ENCODE measurements around the gene GRB7.

DNA sequence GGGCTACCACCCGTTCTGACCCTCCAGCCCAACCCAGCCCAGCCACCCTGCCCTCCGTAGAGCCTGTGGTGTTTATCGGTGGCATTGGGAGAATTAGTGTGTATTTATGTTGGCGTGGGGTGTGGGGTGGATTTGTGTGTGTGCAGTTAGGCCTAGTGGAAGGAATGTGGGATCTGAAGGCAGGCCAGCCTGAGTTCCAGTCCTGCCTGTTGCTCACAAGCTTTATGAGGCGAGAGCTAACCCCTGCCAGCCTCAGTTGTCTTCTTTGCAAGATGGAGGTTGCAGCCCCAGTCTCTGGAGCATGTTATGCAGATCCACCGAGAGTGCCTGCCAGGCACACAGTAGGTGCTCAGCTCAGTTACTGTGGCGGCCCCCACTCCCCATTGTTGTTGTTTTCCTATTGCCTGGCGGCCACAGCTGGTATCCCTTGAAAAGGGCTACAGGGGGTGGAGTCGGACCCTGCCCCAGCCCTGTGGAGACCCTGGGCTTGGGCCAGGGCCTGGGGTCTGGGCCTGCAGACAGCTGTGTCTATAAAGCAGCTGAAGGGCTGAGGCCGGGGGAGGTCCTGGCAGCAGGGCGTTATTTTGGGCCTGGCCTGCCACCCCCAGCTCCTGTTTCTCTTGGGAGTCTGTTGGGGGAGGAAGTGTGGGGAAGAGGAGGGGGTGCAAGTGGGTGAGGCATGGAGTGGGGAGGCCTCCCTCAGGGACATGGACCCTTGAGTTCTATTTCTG lies 32.8 kb upstream of the GRB7 start:
- TF ChIP-seq, protein P1, sequence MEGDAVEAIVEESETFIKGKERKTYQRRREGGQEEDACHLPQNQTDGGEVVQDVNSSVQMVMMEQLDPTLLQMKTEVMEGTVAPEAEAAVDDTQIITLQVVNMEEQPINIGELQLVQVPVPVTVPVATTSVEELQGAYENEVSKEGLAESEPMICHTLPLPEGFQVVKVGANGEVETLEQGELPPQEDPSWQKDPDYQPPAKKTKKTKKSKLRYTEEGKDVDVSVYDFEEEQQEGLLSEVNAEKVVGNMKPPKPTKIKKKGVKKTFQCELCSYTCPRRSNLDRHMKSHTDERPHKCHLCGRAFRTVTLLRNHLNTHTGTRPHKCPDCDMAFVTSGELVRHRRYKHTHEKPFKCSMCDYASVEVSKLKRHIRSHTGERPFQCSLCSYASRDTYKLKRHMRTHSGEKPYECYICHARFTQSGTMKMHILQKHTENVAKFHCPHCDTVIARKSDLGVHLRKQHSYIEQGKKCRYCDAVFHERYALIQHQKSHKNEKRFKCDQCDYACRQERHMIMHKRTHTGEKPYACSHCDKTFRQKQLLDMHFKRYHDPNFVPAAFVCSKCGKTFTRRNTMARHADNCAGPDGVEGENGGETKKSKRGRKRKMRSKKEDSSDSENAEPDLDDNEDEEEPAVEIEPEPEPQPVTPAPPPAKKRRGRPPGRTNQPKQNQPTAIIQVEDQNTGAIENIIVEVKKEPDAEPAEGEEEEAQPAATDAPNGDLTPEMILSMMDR (optimal IDR thresholded peaks at IDR 0.05 in 1 of 3, IDR thresholded peaks at IDR 0.05 in 1 of 3, conservative IDR thresholded peaks at IDR 0.05 in 1 of 3; ENCODE audit: extremely low read depth in 1 of 3, insufficient read depth in 2 of 3, low read length in 3 of 3): peak; percentile 43 to 77 (median 62)
- no peak for TF ChIP-seq EZH2 (IDR thresholded peaks at IDR 0.05; ENCODE audit: low read length)
